Esophagus (tissue), 2 donors: ENCODE measurements around the gene SH2D3C. TPM values are rescaled to one million over a fixed set of nuclear protein-coding genes. Genes with fewer than 3 reads are reported as not detected.
"Not testable (repeated sequence)": the region's sequence is repeated elsewhere in the genome, so short reads cannot be mapped to it uniquely, and the experiment has no call there.

ENCODE experiments used
- H3K27ac ChIP-seq, 2 donors: one replicate each; pipeline ENCODE4 v1.5.1; 2013; ENCODE audit warnings: low read depth in 2 of 2, mild to moderate bottlenecking in 2 of 2, inconsistent platforms in 1 of 2, low read length in 1 of 2, moderate library complexity in 1 of 2
- H3K27me3 ChIP-seq, 2 donors: one replicate each; pipeline ENCODE4 v1.6.1; 2013; ENCODE audit warnings: low read length in 2 of 2, control low read depth in 1 of 2, mild to moderate bottlenecking in 1 of 2; ENCODE audit not compliant: insufficient read depth in 2 of 2, control insufficient read depth in 1 of 2
- H3K36me3 ChIP-seq, 2 donors: one replicate each; pipeline ENCODE4 v1.6.1; 2013; ENCODE audit warnings: low read length in 1 of 2; ENCODE audit not compliant: control insufficient read depth in 2 of 2, insufficient read depth in 2 of 2
- H3K4me1 ChIP-seq, 2 donors: one replicate each; pipeline ENCODE4 v1.6.1; 2013; ENCODE audit warnings: low read length in 1 of 2; ENCODE audit not compliant: control insufficient read depth in 2 of 2, insufficient read depth in 2 of 2
- H3K4me3 ChIP-seq, 2 donors: one replicate each; pipeline ENCODE4 v1.5.1; 2013; ENCODE audit warnings: low read length in 2 of 2, mild to moderate bottlenecking in 2 of 2, low read depth in 1 of 2, moderate library complexity in 1 of 2
- H3K9me3 ChIP-seq, 2 donors: one replicate each; pipeline ENCODE4 v1.6.1; 2013; ENCODE audit warnings: mild to moderate bottlenecking in 2 of 2, low read depth in 1 of 2, low read length in 1 of 2, moderate library complexity in 1 of 2; ENCODE audit not compliant: control insufficient read depth in 2 of 2, insufficient read depth in 1 of 2
- WGBS, 2 donors: extraction: QIAGEN DNeasy Blood & Tissue Kit; methylation state at CpG; one replicate each; pipeline ENCODE4 v1.1.7; 2013; 5-methylcytosine and 5-hydroxymethylcytosine counted together
- polyA plus RNA-seq, 2 donors: library from polyadenylated mRNA; stranded (reverse); fragments of 200-250 nt; gene quantifications; one replicate each; pipeline ENCODE4 v1.2.3, GENCODE V29; 2013
- donor health status: healthy with polysubstance abuse.
- donor health status: Bipolar disorder and iron deficiency.

The SH2D3C gene
- polyA plus RNA-seq, 2 donors: 2.8 to 3.2 TPM

- Histone ChIP-seq H3K27ac (peak within 1 kb of the TSS; percentile 91 to 95), H3K27me3 (no peaks in the 10 kb centered on the region), H3K4me1 (peaks cover 0 to 3% of the 10 kb centered on the region in 2 donors), H3K9me3 (no peaks in the 10 kb centered on the region), H3K4me3 (peak within 1 kb of the TSS; percentile 78 to 91), H3K36me3 (peaks cover 13 to 27% of the 10 kb centered on the region in 2 donors)
- 1% methylated on average over 65 to 75 of the region's 75 CpGs for WGBS, 2 donors
These were observed 7.7 kb upstream of the SH2D3C start, which contains the start of gene CDK9 for GRCh38 chr9:127785933-127786772. TSS of gene CDK9 (plus strand) at chr9:127786034. CDS start at chr9:127786149, 115 bp downstream.

DNA sequence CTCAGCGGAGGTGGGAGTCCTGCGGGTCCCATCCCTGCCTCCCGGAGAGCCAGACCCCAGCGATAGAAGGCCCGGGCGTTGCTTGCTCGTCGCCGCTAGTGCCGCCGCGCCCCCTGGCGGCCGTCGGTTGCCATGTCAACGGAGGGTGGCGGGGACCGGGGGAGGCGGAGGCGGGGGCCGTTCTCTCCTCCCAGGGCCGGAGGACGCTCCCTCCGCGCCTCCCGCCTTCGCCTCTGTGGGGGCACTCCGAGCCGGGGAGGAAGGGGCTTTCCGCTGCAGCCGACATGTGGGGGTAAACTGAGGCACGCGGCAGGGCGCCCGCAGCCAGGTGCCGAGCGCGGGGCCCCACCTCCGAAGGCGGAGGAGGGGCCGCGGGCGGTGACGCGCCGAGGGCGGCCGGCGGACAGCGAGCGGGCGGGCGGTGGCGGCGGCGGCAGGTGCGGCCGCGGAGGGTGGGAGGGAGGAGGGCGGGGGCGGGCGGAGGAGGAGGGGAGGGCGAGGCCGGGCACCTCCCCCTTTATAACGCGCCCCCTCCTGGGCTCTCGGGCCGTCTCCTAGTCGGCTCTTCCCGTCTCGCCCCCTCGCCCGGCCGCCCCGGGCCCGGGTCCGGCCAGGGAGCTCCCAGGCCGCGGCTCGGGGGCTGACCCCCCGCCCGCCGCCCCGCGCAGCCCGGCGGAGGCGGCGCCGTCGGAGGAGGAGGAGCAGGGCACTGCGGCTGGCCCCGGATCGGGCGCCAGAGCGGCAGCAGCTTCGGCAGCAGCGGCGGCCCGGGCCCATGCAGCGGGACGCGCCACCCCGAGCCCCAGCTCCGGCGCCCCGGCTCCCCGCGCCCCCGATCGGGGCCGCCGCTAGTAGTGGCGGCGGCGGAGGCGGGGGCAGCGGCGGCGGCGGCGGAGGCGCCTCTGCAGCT lies 6.8 kb upstream of the SH2D3C start:
- 0% methylated on average over 57 to 118 of the region's 123 CpGs for WGBS, 2 donors
- Histone ChIP-seq H3K4me1 (peaks cover 0 to 3% of the 10 kb centered on the region in 2 donors), H3K27me3 (no peaks in the 10 kb centered on the region), H3K4me3 (peak overlapping the region; percentile 78 to 91), H3K27ac (peak overlapping the region; percentile 91 to 95), H3K9me3 (no peaks in the 10 kb centered on the region), H3K36me3 (peaks cover 13 to 25% of the 10 kb centered on the region in 2 donors)

- Histone ChIP-seq H3K27ac (peak overlapping the region; percentile 70), H3K4me1 (peaks cover 0 to 4% of the 10 kb centered on the region in 2 donors), H3K9me3 (no peaks in the 10 kb centered on the region), H3K4me3 (no peak overlapping the region), H3K27me3 (no peaks in the 10 kb centered on the region), H3K36me3 (peaks cover 4 to 8% of the 10 kb centered on the region in 2 donors)
- 63 to 66% methylated on average over 20 of the region's 20 CpGs for WGBS, 2 donors
These were observed 4.9 kb upstream of the SH2D3C start for GRCh38 chr9:127783111-127784008.

DNA sequence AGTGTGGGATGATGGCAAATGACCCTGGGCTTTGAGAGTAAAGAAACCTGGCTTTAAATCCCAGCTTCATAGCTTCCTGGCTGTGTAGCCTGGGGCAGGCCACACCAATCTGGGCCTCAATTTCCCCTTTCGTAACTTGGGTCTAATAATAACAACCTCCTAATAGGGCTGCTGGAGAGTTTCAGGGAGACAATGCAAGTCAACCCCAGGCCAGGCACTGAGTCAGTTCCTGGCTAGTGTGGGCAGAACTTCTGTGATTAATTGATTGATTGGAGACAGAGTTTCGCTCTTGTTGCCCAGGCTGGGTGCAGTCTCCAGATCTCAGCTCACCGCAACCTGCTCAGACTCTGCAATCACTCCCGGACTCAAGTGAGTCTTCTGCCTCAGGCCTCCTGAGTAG lies 3.3 kb upstream of the SH2D3C start:
- Histone ChIP-seq H3K36me3 (no peaks in the 10 kb centered on the region), H3K9me3 (no peaks in the 10 kb centered on the region), H3K27ac (no peak overlapping the region), H3K4me1 (peaks cover 0 to 4% of the 10 kb centered on the region in 2 donors), H3K4me3 (no peak overlapping the region), H3K27me3 (no peaks in the 10 kb centered on the region)
- WGBS, 2 donors: 78 to 92% methylated on average over 4 of the region's 4 CpGs

- 81 to 88% methylated on average over 9 of the region's 9 CpGs for WGBS, 2 donors
- not testable (repeated sequence) for H3K9me3 ChIP-seq, H3K27ac ChIP-seq, H3K36me3 ChIP-seq, H3K27me3 ChIP-seq, H3K4me1 ChIP-seq, H3K4me3 ChIP-seq
These were observed 2.4 kb upstream of the SH2D3C start for GRCh38 chr9:127780909-127781308.

DNA sequence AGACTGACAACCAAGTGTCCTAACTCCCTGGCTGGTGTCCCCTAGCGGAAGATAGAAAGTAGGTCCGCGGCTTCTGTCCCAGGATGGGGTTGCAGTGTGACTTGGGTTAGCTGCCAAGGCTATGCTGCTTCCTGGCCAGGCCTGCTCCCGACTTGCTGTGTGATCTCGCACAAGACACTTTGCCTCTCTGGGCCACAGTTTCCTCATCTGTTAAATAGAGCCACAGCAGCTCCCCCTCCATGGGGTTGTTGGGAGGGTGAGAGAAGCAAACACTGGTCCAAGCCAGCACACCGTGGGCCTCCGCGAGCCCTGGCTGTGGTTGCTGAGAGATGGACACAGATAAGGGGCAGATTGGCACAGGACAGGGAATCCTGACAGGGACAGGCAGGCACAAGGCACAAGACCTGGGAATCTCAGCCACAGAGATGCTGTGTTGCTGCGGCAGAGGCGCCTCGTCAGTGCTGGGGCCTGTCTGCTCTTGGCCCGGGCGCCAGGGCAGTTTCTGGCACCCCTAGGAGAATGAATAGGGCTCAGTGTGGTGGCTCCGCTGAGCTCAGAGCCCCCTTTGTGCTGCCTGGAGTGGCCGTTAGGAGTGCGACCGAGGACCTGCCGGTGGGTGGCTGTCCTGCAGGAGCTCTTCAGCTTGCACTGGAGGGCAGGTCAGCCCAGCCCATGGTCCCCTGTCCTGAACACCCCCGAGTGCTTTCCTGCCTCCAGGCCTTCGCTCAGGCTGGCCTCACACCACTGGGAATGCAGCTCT lies 1.8 kb upstream of the SH2D3C start:
- Histone ChIP-seq H3K4me3 (no peak overlapping the region), H3K27me3 (no peaks in the 10 kb centered on the region), H3K4me1 (peaks cover 0 to 4% of the 10 kb centered on the region in 2 donors), H3K27ac (no peak overlapping the region), H3K9me3 (no peaks in the 10 kb centered on the region), H3K36me3 (no peaks in the 10 kb centered on the region)
- WGBS, 2 donors: 78 to 81% methylated on average over 20 of the region's 20 CpGs

DNA sequence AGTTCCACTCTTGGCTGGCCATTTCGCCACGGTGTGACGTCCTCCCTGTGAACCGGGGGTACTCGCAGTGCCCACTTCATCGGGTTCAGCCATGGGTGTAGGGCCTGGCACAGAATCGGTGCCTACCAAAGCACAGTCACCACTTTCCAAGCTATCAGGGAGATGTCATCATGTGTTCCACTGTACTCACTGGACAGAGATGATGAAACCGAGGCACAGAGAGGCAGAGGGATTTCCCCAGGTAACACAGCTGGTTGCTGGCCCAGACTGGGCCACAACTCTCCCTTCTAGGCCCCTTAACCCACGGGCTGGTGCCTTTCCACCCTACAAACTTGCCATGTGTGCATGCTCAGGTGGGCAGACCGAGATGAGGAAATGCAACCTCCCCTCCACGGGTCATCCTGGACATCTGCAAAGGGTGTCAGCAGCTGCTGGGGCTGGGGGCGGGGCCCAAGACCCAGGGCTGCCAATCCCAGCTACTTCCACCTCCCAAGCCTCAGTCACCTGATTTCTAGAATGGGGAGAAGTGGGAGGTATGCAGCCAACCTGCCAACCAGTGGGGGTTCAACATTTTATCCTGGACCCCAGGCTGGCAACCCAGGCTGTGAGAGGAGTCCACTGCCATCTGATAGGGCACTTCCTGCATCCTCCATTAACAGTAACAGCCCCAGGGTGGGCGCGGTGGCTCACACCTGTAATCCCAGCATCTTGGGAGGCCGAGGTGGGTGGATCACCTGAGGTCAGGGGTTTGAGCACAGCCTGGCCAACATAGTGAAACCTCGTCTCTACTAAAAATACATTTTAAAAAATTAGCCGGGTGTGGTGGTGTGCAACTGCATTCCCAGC lies 893 bp upstream of the SH2D3C start:
- peaks cover 0 to 4% of the 10 kb centered on the region in 2 donors for H3K4me1 ChIP-seq
- no peaks in the 10 kb centered on the region for H3K9me3 ChIP-seq
- peak overlapping the region; percentile 45 to 51 for H3K27ac ChIP-seq
- H3K36me3 ChIP-seq: no peaks in the 10 kb centered on the region
- H3K4me3 ChIP-seq: peak overlapping the region in 1 of 2 donors; percentile 2
- WGBS, 2 donors: 64 to 65% methylated on average over 17 of the region's 17 CpGs
- H3K27me3 ChIP-seq: no peaks in the 10 kb centered on the region

DNA sequence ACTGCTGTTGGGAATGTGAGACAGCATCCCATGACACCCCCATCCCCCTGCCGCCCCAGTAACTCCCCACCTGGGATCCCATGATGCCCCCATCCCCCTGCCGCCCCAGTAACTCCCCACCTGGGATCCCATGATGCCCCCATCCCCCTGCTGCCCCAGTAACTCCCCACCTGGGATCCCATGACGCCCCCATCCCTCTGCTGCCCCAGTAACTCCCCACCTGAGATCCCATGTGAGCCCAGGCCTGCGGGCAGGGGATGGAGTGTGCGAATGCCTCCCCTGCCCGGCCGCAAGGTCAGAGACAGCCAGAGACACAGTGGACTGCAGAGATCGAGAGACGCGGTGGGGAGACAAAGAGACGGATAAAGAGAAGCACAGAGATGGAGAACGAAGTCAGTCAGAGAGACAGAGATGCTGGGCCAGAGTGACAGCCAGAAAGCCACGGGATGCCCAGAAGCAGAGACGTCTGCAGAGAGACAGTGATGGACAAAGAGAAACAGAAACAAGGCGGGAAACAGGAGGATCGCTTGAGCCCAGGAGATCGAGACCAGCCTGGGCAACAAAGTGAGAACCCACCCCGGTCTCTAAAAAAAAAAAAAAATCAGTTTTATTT lies 992 bp downstream of the SH2D3C start:
- peaks cover 0 to 2% of the 10 kb centered on the region in 2 donors for H3K4me1 ChIP-seq
- no peaks in the 10 kb centered on the region for H3K27me3 ChIP-seq
- no peaks in the 10 kb centered on the region for H3K36me3 ChIP-seq
- WGBS, 2 donors: 70% methylated on average over 18 of the region's 18 CpGs
- H3K4me3 ChIP-seq: peak overlapping the region; percentile 20 to 25
- H3K27ac ChIP-seq: peak overlapping the region in 1 of 2 donors; percentile 22
- no peaks in the 10 kb centered on the region for H3K9me3 ChIP-seq
